Right lobe of liver (tissue), 6 donors: ENCODE data around the gene ENGASE. TPM values are rescaled to one million over a fixed set of nuclear protein-coding genes. Genes with fewer than 3 reads are reported as not detected.
A peak's percentile ranks its signal among the peaks of the same experiment; 100 is the strongest.
"Not testable (repeated sequence)": the region's sequence is repeated elsewhere in the genome, so short reads cannot be mapped to it uniquely, and the experiment has no call there.

Experiments
- ATAC-seq, 4 donors: fragments of 200-7000 bp; cut with Tn5 transposase; one replicate each; pipeline ENCODE4 v1.9.1; 2020; ENCODE audit warnings: mild to moderate bottlenecking in 4 of 4, moderate library complexity in 4 of 4
- DNase-seq, 3 donors: peaks; one replicate each; pipeline ENCODE4 v3.0.0-alpha.2; 2020
- H3K27ac ChIP-seq, 3 donors: fragments of 200-600 bp; one replicate each; pipeline ENCODE4 v1.8.0; 2022
- H3K27me3 ChIP-seq, 2 donors: fragments of 200-600 bp; one replicate each; pipeline ENCODE4 v1.8.0; 2022
- H3K36me3 ChIP-seq, 4 donors: fragments of 200-600 bp; sonication (generic) in 1 of 4; one replicate each; pipeline versions ENCODE4 v1.5.1 to v1.8.0; 2017 to 2022; ENCODE audit warnings: control low read depth in 1 of 4
- H3K4me1 ChIP-seq, 4 donors: fragments of 200-600 bp; sonication (generic) in 1 of 4; one replicate each; pipeline versions ENCODE4 v1.5.1 to v1.8.0; 2017 to 2022; ENCODE audit warnings: control low read depth in 1 of 4
- H3K4me3 ChIP-seq, 3 donors: fragments of 200-600 bp; one replicate each; pipeline ENCODE4 v1.8.0; 2022
- H3K9me3 ChIP-seq, 4 donors: fragments of 200-600 bp; sonication (generic) in 1 of 4; one replicate each; pipeline versions ENCODE4 v1.5.1 to v1.8.0; 2017 to 2022; ENCODE audit warnings: control low read depth in 1 of 4
- POLR2A ChIP-seq: fragments of 450-650 bp; IDR thresholded peaks from one replicate; pipeline ENCODE4 v1.6.1; 2017; ENCODE audit warnings: antibody characterized with exemption, mild to moderate bottlenecking
- WGBS: methylation state at CpG from one replicate; pipeline ENCODE4 v1.1.6; 2018; ENCODE audit warnings: low coverage, low lambda C conversion rate; ENCODE audit not compliant: insufficient coverage; ENCODE audit errors: missing lambda C conversion rate; 5-methylcytosine and 5-hydroxymethylcytosine counted together
- intact Hi-C, 2 donors: fragments of 100-400 bp; cut with DNase I; formaldehyde crosslinking; loops; one replicate each; pipeline versions ENCODE4 v1.11.2 to v1.14.1; 2022
- total RNA-seq, 6 experiments: library from RNA; depleted of rRNA in 2 of 6; stranded (reverse); fragments of >200 nt in 2 of 6; fragmentation: NEBNext Ultra II Directional in 3 of 6; extraction: Animal tissue kit (Norgen Biotek cat#: 25700) in 3 of 6; gene quantifications; one replicate each; pipeline versions ENCODE4 v1.1.0 to v1.2.4, GENCODE V29; 2016 to 2023
- TF ChIP-seq, protein P1 (sequence below), 4 donors: fragments of 200-600 bp in 3 of 4; fragments of 450-650 bp in 1 of 4; IDR thresholded peaks; one replicate each; pipeline versions ENCODE4 v1.5.1 to v1.8.0; 2016 to 2022; ENCODE audit warnings: antibody characterized with exemption in 4 of 4, mild to moderate bottlenecking in 2 of 4
- donor health status: DM: no; HTN: yes; CAD: no.
- donor health status: DM: no; HTN: no; CAD: no.
- donor health status: DM: no; HTN: no; CAD: no.
- donor health status: DM: no; HTN: yes; CAD: no.
- donor health status: DM: no; HTN: yes; CAD: no.

Gene ENGASE
- total RNA-seq, 6 experiments from 2014 or later = 7.4 to 63.7 (median 39.1) TPM

DNA sequence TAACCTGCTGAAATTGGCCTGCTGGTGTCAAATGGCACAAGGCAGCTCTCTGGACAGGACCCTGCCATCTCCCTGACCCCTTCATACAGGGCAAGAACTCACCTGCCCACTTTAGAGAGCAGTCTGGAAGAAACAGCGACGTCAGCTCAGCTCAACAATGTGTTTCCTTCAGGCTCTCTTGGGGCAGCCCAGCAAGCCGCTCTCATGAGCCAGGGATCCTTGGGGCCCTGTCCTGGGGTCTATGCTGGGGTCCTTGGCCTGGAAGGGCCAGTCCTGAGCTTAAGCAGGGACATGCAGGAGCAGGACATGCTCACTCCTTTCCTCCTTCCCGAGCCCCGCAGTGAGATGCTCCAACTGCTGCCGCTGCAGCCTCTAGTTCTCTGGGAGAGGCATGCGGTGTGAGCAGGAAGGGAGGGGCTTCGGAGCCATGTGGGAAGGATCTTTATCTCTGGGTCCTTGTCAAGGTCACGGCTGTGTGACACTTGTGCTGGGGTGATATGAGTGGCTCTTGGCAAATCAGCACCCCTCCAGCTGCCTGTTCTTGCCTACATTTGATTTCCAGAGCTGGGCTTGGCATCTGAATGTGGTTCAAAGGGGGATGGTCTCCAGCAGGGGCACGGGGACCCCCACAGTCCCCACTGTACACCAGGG lies 47.2 kb upstream of the ENGASE start:
- Histone ChIP-seq H3K4me1 (peaks cover 0 to 6% (median 1%) of the 10 kb centered on the region in 4 donors), H3K4me3 (no peak overlapping the region), H3K9me3 (no peaks in the 10 kb centered on the region), H3K27ac (peak overlapping the region; percentile 8 to 60 (median 49)), H3K36me3 (no peaks in the 10 kb centered on the region), H3K27me3 (no peaks in the 10 kb centered on the region)
- intact Hi-C loops = no loop called here
- WGBS = 55% methylated on average over 2 of the region's 10 CpGs
- DNase-seq (peak in 2 of 3 donors; percentile 30 to 45), ATAC-seq (peak; percentile 3 to 23 (median 4))
- no peak for TF ChIP-seq POLR2A
- TF ChIP-seq, protein P1, sequence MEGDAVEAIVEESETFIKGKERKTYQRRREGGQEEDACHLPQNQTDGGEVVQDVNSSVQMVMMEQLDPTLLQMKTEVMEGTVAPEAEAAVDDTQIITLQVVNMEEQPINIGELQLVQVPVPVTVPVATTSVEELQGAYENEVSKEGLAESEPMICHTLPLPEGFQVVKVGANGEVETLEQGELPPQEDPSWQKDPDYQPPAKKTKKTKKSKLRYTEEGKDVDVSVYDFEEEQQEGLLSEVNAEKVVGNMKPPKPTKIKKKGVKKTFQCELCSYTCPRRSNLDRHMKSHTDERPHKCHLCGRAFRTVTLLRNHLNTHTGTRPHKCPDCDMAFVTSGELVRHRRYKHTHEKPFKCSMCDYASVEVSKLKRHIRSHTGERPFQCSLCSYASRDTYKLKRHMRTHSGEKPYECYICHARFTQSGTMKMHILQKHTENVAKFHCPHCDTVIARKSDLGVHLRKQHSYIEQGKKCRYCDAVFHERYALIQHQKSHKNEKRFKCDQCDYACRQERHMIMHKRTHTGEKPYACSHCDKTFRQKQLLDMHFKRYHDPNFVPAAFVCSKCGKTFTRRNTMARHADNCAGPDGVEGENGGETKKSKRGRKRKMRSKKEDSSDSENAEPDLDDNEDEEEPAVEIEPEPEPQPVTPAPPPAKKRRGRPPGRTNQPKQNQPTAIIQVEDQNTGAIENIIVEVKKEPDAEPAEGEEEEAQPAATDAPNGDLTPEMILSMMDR (IDR thresholded peaks at IDR 0.05) = no peak

DNA sequence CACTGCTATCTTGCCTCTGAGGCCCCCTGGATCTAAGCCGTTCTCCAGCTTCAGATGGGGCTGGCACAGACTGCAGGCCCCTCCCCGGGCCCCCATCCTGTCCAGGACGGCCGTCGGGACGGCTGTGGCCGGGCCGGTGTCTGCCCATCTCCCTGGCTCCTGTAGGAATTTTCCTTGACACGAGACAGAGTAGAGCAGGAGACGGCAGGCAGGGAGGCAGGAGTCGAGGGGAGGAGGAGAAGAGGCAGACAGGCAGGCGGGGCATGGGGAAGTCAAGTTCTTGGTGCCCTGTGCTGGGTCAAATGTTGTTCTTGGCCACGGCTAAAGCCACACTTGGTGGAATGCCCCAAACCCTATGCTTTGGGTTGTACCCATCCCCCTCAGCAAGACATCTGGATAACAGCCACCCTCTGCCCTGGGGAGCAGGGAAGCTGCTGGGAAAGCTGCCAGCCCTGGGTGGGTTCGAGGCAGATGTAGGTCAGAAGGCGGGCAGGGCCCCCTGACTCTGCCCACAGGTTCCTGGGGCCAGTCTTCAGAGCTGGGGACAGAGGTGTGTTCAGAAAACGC lies 46.6 kb upstream of the ENGASE start:
- Histone ChIP-seq H3K27me3 (no peaks in the 10 kb centered on the region), H3K4me3 (no peak overlapping the region), H3K9me3 (no peaks in the 10 kb centered on the region), H3K36me3 (no peaks in the 10 kb centered on the region), H3K27ac (peak overlapping the region; percentile 8 to 60 (median 49)), H3K4me1 (peaks cover 0 to 6% (median 1%) of the 10 kb centered on the region in 4 donors)
- peak; percentile 4 to 37 (median 25) for ATAC-seq
- WGBS = 18% methylated on average over 10 of the region's 16 CpGs
- DNase-seq = peak in 2 of 3 donors; percentile 25 to 47
- TF ChIP-seq, protein P1 (IDR thresholded peaks at IDR 0.05) = no peak
- TF ChIP-seq POLR2A = no peak
- intact Hi-C loops = no loop called here

DNA sequence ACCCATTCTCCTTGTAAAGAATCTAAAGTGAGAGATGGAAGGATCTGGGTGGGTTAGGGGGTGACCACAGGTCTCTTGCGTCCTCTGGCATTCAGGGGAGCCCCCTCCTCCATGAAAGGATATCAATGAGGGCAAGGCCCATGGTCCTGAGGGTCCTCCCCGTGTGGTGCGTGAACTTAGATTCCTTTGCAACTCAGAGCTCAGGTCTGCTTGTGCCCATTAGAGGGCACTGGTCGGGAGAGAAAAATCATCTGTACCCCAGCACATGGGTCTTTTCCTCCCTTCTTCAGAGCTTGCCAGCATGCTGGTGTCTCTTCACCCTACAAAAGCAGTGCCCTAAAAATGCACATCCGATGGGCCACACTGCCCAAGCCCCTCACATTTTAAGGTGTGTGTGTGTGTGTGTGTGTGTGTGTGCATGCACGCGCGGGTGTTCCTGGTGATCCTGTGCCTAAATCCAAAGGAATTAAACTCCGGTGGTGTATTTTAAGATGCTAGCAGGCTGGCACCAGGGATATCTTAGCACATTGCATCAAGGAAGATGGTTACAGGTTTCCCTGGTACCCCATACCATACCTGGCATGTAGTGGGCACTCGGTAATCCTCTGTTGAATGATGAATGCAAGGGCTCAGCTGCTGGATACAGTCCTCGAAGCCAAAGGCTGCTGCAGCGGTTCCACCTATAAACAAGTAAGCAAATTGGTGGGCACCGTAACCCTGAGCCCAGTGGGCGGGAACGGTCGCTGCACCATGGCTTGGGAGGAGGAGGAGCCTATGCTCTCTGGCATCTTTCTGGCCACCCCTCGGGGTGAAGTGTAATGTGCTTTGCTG lies 45.9 kb upstream of the ENGASE start:
- intact Hi-C loops = no loop called here
- peak in 1 of 3 donors; percentile 35 for DNase-seq
- Histone ChIP-seq H3K4me1 (peaks cover 0 to 6% (median 1%) of the 10 kb centered on the region in 4 donors), H3K9me3 (no peaks in the 10 kb centered on the region), H3K27me3 (no peaks in the 10 kb centered on the region), H3K27ac (peak overlapping the region in 1 of 3 donors; percentile 10), H3K36me3 (no peaks in the 10 kb centered on the region), H3K4me3 (no peak overlapping the region)
- TF ChIP-seq, protein P1 (IDR thresholded peaks at IDR 0.05) = peak in 1 of 4 donors; percentile 11
- TF ChIP-seq POLR2A = no peak
- WGBS = 58% methylated on average over 6 of the region's 17 CpGs
- ATAC-seq = no peak

DNA sequence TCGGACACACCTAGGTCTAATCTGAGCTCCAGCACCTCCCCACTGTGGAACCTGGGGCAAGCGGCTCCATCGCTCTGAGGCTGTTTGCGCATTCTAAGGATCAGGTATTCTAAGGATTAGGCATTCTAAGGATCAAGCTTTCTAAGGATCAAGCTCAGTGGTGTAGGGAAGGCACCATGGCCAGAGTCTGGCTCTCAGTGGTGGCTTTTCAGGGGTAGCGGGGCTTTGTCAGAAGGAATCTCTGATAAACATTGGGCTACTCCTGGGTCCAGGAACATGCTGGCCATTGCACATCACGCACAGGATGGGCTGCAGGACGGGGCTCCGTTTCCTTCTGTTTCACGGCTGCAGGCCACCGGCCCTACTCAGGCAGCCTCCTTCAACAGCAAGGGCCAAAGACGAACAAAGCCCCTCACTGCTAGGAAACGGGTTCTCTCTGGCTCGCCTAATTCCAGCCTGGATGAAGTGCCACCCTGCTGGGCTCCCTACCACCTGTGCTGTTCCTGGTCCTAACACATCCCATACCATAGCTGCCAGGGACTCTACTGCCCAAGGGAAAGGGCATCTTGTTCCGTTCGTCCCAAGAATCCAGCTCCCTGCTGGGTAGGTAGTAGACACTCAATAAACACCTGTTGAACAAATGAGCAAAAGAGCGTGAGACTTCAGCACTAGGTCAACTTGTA lies 45.2 kb upstream of the ENGASE start:
- intact Hi-C loops = no loop called here
- 83% methylated on average over 5 of the region's 16 CpGs for WGBS
- DNase-seq = peak in 1 of 3 donors; percentile 28
- H3K36me3 ChIP-seq = no peaks in the 10 kb centered on the region
- H3K9me3 ChIP-seq = no peaks in the 10 kb centered on the region
- TF ChIP-seq, protein P1 (IDR thresholded peaks at IDR 0.05) = no peak
- no peak for TF ChIP-seq POLR2A
- no peak overlapping the region for H3K27ac ChIP-seq
- peaks cover 0 to 3% (median 0%) of the 10 kb centered on the region in 4 donors for H3K4me1 ChIP-seq
- no peak overlapping the region for H3K4me3 ChIP-seq
- no peaks in the 10 kb centered on the region for H3K27me3 ChIP-seq
- ATAC-seq = no peak

DNA sequence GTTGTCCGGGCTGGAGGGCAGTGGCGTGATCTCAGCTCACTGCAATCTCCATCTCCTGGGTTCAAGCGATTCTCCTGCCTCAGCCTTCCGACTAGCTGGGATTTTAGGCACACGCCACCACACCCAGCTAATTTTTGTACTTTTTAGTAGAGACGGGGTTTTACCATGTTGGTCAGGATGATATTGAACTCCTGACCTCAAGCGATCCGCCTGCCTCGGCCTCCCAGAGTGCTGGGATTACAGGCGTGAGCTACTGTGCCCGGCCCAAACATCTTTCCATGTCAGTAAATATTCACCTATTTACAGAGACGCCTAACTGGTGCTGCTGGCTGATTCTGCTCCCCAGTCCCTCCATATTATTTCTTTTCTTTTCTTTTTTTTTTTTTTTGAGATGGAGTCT lies 44.0 kb upstream of the ENGASE start:
- H3K4me3 ChIP-seq, H3K27ac ChIP-seq, H3K4me1 ChIP-seq, H3K27me3 ChIP-seq, ATAC-seq, DNase-seq, H3K9me3 ChIP-seq, intact Hi-C loops, H3K36me3 ChIP-seq: not testable (repeated sequence)
- WGBS = 63% methylated on average over 10 of the region's 12 CpGs
